HG03025 (cell line): Measurements from ENCODE around the gene LRRC46.

Experiments
- ATAC-seq: cut with Tn5 transposase; IDR thresholded peaks from one replicate; pipeline ENCODE4 v1.9.1; 2021; ENCODE audit warnings: mild to moderate bottlenecking, moderate library complexity; ENCODE audit not compliant: unreplicated experiment, low FRiP score

The LRRC46 gene

DNA sequence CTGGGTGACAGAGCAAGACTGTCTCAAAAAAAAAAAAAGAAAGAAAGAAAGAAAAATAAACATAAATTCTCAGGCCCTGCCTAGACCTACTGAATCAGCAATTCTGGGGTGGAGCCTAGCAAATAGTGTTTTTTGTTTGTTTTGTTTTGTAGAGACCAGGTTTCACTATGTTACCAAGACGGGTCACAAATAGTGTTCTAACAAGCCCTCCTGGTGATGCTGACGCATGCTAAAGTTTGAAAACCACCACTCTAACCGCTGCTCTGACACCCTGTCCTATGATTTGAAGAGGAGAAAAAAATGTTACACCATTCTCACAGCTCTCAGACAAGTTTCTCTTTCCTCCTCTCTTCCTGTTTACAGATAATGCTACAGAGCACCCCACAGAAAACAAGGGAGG, 1.6 kb upstream of the LRRC46 start:
- no peak for ATAC-seq

DNA sequence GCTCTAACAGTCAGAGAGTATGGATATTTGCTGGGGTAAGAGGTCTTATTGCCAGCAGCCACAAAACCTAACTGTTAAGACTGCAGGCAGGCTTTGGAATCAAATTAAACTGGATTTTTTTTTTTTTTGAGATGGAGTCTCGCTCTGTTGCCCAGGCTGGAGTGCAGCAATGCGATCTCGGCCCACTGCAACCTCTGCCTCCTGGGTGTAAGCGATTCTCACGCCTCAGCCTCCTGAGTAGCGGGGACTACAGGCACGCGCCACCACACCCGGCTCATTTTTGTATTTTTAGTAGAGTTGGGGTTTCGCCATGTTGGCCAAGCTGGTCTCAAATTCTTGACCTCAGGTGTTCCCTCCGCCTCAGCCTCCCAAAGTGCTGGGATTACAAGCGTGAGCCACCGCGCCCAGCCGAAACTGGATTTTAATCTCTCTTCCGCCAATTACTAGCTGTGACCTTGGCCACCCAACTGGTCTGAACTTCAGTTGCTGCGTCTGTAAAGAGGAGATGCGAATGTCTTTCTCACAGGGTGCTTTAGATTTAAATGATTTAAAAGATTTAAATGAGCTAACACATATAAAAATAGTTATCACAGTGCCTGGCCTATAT, 971 bp upstream of the LRRC46 start:
- ATAC-seq, result no peak

DNA sequence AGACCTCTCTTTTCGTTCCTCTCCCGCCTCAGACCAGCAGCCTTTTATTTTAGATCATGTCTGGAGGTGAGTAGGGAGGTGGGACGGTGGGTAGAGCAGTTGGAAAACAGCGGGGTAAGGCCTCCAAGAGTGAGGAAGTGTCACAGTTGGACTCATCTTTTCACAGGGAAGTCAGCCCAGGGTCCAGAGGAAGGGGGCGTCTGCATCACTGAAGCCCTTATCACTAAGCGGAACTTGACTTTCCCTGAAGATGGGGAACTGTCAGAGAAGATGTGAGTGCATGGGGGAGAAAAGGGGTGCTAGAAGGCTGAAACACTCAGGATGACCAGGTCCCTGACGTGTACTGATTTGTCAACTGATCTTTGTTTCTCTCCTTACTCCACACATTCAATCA, 461 bp downstream of the LRRC46 start:
- no peak for ATAC-seq

DNA sequence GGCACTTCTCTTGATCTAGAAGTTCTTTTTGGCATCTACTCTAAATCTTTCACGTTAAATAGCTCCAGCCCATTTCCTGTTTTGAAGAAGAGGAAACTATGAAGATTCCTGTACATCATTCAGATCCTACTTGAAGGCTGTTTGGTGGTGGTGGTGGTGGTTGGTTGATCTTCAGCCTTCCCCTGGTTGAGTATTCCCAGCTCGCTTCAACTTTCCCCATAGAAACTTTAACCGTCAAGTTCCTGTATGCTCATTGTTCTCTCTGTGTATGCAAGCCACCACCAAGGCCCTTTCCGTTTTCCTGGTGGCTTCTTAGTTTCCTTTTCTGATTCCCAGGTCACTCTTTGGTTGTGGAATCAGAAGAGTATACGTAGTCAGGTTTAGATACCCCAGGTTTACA, 3.3 kb downstream of the LRRC46 start:
- no peak for ATAC-seq

DNA sequence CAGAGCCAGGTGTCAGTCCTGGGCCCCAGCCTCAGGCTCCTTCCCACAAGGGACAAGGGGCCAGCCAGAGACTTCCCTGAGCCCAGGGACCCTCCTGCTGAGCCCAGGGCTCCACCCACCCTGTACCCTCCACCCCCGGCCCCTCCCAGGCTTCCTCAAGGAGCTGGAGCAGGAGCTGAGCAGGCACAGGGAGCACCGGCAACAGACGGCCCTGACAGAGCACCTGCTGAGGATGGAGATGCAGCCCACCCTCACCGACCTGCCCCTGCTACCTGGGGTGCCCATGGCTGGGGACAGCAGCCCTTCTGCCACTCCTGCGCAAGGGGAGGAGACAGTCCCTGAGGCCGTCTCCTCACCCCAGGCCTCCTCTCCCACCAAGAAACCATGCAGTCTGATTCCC, 5.1 kb downstream of the LRRC46 start:
- no peak for ATAC-seq

DNA sequence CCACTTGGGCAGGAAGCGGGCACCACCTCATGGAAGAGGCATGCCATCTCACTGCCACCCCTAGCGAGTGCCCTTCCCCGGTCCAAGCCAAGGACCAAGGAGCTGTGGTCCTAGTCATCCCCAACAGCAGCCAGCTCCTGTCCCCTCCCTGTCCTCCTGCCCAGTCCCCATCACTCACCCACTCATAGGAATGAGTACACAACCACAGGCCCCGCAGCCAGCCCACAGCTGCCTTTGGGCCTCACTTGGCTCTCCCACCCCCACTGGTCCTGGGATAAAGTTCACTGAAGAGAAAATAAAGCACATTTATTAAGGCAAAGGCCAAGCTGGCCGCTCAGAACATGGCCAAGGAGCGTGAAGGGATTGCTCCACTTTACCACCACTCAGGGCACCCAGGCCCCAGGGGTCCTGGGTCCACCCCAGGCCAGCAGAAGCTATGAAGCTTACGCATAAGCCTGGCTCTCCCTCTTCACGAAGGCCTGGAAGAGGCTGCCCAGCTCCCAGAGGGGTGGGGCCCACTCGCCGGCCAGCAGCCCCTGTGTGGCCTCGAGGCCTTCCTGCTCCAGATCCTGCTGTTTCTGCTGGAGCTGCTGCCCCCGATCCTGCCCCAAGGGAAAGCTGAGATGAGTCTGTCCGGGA, 6.0 kb downstream of the LRRC46 start:
- no peak for ATAC-seq

DNA sequence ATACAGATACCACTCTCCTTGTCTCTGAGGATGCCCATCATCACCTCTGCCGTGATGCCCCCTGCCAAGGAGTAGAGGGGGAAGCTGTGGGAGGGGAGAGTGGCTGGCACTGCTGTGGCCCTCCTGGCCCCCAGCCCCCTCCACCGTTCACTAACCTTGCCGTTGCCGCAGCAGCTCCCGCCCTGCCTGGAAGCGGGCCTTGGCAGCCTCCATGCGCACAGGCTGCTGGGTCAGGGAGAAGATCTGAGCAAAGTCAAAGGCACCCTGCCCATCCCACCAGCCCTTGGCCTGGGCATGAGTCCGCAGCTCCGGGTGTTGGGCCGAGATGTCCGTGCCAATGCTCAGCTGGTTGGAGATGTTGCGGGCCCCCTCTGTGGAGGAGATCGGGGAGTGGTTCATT, 7.2 kb downstream of the LRRC46 start:
- no peak for ATAC-seq

DNA sequence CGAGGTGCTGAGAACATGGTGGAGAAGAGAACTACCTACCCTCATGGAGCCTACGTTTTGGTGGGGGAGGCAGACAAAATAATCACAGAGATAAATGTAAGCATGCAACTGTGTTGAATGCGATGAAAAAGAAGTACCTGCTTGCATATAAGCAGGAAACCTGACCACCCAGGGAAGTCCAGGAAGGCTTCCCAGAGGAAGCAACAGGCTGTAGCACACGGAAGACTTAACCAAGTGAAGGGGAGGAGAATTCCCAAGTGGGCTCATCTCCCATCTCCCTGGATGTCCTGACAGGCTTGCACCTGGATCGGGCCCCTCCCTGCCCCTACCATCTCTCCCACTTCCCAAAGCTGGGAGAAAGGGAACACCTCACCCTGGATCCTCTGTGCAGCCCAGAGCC, 7.6 kb downstream of the LRRC46 start:
- ATAC-seq, result no peak

DNA sequence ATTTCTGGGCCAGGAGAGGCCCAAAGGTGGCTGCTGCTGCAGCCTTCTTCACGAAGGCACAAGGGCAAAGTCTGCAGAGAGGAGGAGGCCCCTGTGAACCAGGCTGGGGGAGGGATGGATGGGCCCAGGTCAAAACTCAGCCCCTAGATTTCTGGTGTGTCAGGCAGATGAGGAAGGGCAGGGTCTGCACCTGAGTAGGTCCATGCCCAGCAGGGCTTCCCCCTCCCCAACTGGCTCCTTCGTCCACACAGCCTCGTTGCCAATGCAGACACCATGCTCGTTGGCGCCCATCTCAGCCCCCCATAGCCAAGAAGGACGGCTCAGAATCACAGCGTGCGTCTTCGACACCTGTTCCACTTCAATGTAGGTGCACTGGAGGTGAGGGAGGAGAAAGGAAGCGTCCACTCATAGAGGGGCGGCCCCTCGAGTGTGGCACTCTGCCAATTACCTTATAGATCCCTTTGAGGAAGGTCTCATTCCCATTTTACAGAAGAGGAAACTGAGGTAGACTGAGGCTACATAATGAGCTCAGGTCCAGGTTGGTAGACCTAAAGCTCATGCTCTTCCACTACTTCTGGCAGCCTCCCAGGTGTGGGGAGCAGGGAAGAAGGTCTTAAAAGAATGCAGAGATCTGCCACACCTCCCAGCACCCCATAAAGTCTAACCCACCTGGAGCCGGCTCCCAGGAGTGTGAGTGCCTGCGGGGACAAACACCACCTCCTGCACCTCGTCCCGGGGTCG, 8.7 kb downstream of the LRRC46 start:
- ATAC-seq, result no peak

DNA sequence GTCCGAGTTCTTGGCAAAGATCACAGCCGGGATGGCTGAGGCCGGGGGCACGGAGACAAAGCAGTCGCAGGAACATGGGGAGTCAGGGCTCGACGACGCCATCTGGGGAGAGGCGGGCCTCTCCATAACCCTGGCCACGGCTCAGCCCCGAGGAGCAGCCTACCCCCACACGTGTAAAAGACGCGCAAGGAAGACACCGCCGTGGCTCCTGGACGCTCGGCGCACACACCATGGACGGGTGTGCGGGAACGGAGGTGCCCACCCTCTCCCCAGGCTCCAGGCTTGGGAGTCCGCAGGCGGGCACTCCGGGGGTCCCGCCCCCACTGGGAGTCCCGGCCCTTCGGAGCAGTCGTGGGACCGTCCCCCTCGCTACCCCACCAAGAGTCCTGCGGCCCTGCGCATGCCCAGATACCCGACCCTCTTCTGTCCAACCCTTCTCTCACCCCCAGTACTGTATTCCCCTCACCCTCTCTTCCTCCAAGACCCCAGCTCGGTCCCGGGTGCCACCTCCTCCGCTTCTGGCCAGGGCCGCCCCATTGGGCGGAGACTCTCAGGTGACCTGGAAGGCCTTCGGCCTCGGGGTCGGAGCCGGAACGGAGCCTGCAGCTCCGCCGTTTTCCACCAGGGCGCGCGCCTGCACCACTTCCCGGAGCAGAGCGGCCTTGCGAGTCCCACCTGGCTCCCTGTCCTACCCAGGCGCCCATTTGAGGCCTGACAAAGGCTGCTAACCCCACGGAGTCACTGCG, 9.4 kb downstream of the LRRC46 start, which contains the start of gene SCRN2:
Gene SCRN2, minus strand, starts transcription at position 532 of the 746 bp plus-strand sequence. Its CDS starts 430 bp downstream, at position 102.
- peak; percentile 59 for ATAC-seq

DNA sequence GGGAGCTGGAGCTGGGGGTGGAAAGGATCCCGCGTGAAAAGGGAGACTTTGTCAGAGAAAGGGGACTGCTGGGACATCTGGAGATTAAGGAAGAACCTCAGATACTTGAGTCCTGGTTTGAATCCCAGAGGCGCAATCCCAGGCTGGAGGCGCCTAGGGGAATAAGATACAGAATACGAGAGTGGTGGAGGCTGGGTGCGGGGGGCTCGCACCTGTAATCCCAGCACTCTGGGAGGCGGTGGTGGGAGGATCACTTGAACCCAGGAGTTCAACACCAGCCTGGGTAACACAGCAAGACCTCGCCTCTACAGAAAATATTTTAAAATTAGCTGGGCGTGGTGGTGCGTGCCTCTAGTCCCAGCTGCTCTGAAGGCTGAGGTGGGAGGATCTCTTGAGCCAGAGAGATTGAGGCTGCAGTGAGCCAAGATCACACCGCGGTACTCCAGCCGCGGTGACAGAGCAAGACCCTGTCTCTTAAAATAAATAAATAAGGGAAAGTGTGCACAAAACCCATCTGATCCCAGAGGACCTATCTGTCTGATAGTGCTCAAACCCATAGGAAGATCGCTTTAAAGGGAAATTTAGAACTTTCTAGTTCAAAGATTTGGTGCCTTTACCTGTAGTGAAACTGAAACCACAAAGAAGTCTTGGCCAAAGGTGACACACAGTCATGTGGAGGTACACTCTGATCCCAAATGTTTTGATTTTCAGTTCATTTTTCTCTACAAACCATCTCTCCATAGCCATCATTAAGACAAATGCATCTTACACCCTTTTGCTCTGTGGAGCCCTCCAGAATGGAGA, 10.2 kb downstream of the LRRC46 start:
- no peak for ATAC-seq

DNA sequence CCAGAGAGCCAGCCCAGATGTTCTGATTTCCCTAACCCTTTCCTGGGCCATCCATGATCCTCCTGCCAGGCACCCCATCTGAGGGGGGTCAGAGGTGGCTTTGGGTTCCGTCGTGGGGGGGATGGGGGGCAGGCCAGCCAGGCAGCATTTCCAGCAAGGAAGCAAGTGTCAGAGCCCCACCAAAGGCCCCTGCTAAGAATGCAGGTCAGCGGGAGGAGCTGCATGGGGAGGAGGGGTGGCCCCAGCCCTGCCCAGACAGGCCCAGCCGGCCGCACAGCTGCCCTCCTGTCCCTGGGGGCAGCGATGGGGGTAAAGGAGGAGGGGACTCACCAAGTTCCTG, 11.9 kb downstream of the LRRC46 start:
- no peak for ATAC-seq

DNA sequence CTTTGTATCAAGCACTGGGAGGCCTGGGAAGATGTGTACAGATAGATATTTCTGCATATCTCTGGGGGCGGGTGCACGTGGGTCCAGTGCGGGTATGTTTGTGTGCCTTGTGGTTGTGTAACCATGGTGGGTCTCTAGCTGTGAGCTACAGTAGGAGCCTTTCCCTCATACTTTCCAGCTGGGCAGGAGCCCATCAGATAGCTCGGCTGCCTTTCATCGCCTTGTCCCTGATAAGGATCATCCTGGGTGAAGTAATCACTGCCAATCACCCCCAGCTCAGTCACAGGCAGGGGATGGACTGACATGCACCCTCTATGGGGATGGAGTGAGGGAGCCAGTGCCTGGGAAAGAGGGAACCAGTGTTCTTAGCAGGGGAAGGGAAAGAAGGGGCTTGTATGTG, 12.8 kb downstream of the LRRC46 start:
- ATAC-seq, result no peak

DNA sequence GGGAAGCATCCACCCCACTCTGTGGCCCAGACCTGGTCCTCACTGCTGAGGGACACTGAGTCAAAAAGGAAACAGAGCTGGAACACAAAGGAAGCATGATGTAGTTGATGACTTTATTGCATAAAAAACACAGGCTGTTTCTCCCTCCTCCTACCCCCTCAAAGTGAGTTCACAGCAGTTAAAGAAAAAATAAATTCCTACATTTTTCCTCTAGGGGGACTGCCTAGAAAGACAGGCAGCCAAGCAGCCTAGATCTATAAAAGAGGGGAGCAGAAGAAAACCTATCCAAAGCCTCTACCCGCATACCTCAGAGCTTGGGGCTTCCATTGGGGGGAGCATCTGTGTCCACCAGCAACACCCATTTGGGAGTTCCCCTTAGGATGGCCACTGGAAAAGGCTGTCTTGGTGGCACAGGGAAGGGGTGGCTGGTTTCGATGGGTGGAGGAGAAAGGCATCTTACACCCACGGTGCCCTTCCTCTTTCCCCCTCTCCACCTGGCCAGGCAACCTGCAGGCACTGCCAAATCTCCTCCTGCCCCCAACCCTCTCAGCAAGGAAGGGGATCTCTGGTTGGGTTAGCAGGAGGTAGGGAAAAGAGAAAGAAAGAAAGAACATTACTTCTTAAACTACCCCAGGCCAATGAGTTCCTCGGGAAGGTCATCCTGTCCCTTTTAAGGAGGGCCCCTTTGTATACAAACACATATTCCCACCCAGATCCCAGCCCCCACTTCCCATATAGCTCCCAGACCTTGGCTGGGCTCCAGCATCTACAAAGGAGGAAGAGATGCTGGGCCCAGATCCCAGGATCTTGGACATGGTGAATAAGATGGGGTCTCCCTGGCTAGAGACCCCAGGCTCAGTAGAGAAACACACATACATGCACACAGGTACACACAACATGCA, 13.6 kb downstream of the LRRC46 start:
- ATAC-seq, result no peak

DNA sequence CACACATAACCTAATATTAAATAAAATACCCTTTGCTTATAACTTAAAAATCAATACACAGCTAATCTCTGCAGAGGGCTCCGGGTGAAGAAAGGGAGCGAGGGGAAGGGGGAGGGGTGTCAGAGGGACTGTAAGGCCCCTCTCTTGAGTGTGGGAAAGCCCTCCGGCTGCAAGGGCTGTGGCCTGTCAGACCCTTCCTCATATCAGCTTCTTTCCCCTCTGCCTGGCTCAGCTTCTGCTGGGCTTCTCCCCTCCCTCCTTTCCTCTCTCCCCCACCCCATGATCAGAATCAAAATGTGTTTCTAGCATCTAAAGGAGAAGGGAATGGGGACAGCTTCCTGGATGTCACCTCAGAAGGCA, 14.2 kb downstream of the LRRC46 start:
- ATAC-seq, result no peak

DNA sequence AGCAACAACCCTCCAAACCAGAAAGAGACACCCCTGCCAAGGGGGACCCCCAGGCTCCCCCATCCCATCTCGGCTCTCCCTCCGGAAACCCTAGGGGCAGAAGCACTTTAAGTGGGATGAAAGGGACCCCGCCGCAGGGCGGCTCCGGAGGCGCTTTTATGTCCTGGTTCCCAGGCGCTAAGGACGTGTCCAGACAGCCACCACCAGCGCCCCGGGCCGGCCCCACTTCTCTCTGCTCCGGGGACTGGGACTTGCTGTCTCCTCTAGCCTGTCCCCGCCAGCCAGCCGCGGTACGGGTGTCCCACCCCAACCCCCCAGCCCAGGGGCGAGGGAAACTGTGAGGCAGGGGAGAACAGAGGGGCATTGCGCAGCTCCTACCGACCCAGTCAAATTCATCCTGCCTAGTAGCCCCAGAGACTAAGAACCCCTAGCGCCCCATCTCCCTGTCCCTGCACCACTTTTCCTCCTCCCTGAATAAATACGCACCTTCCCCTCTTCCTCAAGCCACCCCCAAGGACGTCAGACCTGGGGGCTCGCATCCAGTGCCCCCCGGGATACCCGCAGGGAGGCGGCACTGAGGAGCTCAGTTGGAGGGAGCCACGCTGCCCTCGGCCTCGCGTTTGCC, 15.4 kb downstream of the LRRC46 start:
- no peak for ATAC-seq

DNA sequence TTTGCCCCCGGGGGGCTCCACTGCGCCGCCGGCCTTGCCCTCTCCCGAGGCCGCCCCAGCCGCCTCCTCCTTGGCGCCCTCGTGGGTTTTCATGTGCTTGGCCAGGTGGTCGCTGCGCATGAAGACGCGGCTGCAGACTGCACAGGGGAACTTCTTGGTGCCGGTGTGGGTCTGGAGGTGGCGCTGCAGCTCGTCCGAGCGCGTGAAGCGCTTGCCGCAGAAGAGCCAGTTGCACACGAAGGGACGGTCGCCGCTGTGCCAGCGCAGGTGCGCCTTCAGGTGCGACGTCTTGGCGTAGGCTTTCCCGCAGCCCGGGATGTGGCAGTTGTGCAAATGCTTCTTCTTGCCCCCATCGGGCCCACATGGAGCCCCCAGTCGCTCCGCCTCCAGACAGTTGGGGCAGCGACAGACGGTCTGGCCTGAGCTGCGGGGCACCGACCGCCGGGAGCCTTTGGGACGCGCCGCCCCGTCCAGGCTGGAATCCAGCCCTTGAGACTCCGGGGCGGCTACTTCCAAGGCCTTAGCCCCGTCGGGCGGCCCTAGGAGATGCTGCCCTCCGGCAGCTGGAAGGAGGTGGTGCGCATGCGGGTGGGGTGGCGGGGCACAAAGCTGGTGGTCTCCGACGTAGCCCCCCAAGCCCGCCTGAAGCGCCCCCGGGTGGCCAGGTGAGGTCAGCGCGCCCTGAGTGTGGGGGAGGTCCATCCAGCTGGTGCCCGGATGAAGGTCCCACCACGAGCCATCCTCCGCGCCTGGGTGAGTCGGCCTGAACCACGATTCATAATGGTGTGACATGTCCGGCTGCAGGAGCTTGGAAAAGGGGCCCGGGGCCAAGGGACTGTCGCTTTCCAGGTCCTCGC, 16.1 kb downstream of the LRRC46 start:
- ATAC-seq, result no peak

DNA sequence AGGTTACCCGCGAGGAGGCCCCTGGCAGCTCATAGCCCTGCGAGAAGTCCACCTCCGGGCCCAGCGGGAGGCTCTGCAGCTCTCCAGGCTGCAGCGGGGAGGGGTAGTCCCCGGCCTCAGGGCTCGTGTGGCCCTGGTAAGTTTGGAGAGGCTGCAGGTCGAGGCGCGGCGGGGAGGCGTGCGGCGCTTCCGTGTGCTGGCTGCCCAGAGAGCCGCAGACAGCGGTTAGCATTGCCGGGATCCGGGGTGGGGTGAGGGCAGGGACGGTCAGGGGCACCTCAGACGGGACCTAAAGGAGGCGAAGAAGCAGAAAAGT, 16.7 kb downstream of the LRRC46 start:
- no peak for ATAC-seq

DNA sequence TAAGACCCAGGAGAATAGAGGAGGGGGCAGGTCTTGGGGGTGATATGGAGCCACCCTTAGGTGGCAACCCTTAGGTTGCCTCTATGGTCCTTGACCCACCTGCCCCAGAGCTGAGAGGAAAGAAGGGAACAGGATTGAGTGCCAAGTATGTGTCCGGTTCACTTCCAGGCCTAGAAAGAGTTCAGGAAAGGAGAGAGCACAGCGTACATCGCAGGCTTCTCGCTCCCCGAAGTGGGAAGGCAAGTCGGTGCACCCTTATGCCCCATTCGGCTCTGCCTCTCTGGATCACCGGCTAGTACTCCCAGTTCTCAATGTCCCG, 18.9 kb downstream of the LRRC46 start:
- no peak for ATAC-seq
